MG63 (cell line): ENCODE data around the gene SMTNL2. TPM values are rescaled to one million over a fixed set of nuclear protein-coding genes. Genes with fewer than 3 reads are reported as not detected.

ENCODE experiments used
- DNase-seq: peaks from one replicate; pipeline ENCODE4 v3.0.0-alpha.2; 2020
- H3K27me3 ChIP-seq: fragments of 250-450 bp; sonication (Bioruptor Pico); 2 replicates; pipeline ENCODE4 v1.5.1; 2020; ENCODE audit warnings: mild to moderate bottlenecking, moderate library complexity
- H3K36me3 ChIP-seq: fragments of 250-450 bp; sonication (Bioruptor Pico); 2 replicates; pipeline ENCODE4 v1.5.1; 2020; ENCODE audit warnings: mild to moderate bottlenecking, moderate library complexity
- H3K4me3 ChIP-seq: fragments of 250-450 bp; sonication (Bioruptor Pico); 2 replicates; pipeline ENCODE4 v1.5.1; 2020; ENCODE audit warnings: mild to moderate bottlenecking, moderate library complexity
- H3K9me3 ChIP-seq: fragments of 250-450 bp; sonication (Bioruptor Pico); 2 replicates; pipeline ENCODE4 v1.5.1; 2020; ENCODE audit warnings: mild to moderate bottlenecking, moderate library complexity
- total RNA-seq: library from RNA; depleted of rRNA; stranded (reverse); fragments of >200 nt; shearing (Covaris generic); gene quantifications from 2 replicates; pipeline ENCODE4 v1.2.3, GENCODE V29; 2014; ENCODE audit warnings: low replicate concordance

The SMTNL2 gene
- total RNA-seq, 1 experiment from 2014 or later: not detected

GRCh38 chr17:4542726-4543191 is 41.6 kb upstream of the SMTNL2 start:
- Histone ChIP-seq H3K36me3 (peaks cover 4% of the 10 kb centered on the region; the same call in 1 of the 2 replicates), H3K27me3 (no peaks in the 10 kb centered on the region), H3K4me3 (no peak overlapping the region), H3K9me3 (no peaks in the 10 kb centered on the region)
- no peak for DNase-seq

GRCh38 chr17:4543557-4544026 is 40.7 kb upstream of the SMTNL2 start:
- no peaks in the 10 kb centered on the region for H3K27me3 ChIP-seq
- H3K9me3 ChIP-seq: no peaks in the 10 kb centered on the region
- H3K36me3 ChIP-seq: peaks cover 6% of the 10 kb centered on the region; the same call in 1 of the 2 replicates
- H3K4me3 ChIP-seq: no peak overlapping the region
- DNase-seq: no peak

GRCh38 chr17:4544135-4544950 is 40.0 kb upstream of the SMTNL2 start:
- H3K27me3 ChIP-seq: no peaks in the 10 kb centered on the region
- no peaks in the 10 kb centered on the region for H3K9me3 ChIP-seq
- H3K36me3 ChIP-seq: peaks cover 11% of the 10 kb centered on the region; the same call in 1 of the 2 replicates
- no peak for DNase-seq
- no peak overlapping the region for H3K4me3 ChIP-seq

DNA sequence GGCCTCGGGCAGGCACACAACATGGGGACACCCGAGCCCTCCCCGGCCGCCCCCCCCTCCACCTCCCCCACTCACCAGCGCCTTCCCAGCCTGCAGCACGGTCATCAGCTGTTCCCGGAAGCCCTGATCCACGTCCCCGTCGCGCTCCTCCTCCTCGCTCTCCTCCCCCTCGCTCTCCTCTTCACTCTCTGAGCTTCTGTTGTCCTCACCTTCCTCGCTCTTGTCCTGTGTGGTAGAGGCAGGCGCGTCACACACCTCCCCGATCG is 39.4 kb upstream of the SMTNL2 start:
- Histone ChIP-seq H3K27me3 (no peaks in the 10 kb centered on the region), H3K9me3 (no peaks in the 10 kb centered on the region), H3K36me3 (peaks cover 14% of the 10 kb centered on the region), H3K4me3 (no peak overlapping the region)
- no peak for DNase-seq

DNA sequence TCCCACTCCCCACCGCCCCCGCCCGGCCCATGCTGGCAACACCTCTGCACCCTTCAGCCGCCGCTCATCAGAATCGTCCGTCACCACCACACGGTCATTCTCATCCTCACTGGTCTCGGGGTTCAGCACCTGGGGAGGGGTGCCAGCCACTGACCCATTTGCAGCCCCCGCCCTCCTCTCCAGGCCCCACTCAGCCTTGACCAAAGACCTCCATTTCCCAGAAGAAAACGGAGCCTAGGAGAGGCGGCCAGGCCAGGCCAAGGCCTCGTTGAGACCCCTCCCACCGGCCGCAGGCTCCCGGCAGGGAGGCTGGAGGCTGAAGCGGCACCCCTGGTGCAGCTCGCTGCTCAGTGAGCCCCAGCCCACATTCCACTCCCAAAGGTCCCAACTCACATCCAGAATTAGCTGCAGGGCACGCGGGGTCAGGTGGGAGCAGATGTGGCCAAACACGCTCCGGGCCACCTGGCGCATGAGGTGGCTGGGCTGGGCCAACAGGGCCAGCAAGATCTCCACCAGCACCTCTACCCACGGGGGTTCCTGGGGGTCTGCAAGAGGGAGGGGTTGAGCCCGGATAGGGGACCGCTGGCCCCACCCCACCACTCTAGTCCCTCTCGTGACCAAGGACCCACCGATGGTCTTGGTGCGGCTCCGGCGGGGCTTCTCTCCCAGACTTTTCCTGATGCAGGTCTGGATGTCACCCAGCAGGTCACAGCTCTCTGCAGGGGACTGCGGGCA is 38.9 kb upstream of the SMTNL2 start:
- no peak for DNase-seq
- Histone ChIP-seq H3K9me3 (no peaks in the 10 kb centered on the region), H3K4me3 (no peak overlapping the region), H3K27me3 (no peaks in the 10 kb centered on the region), H3K36me3 (peaks cover 19% of the 10 kb centered on the region)

- H3K27me3 ChIP-seq: no peaks in the 10 kb centered on the region
- H3K9me3 ChIP-seq: no peaks in the 10 kb centered on the region
- no peak overlapping the region for H3K4me3 ChIP-seq
- H3K36me3 ChIP-seq: peaks cover 34% of the 10 kb centered on the region
- no peak for DNase-seq
Measured at GRCh38 chr17:4547118-4547906, 37.0 kb upstream of the SMTNL2 start.

DNA sequence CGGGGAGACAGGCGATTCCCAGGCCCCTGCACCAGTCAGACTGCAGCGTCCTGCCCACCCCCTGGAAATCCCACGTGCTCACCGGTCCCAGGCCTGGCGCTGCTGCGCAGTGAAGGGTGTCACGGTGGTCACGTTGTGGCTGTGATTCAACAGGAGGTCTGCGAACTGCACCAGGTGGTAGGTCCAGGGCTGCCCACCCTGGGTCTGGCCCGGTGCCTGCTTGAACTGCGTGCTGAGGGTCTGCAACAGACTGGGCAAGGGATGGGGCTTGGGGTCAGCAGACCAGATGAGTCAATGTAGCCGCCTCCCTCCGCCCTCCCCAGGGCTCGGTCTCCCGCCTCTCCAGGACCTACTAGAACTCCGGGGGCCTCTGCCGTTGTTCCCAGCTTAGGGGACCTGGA is 36.3 kb upstream of the SMTNL2 start:
- no peaks in the 10 kb centered on the region for H3K27me3 ChIP-seq
- no peak for DNase-seq
- H3K4me3 ChIP-seq: no peak overlapping the region
- peaks cover 35% of the 10 kb centered on the region for H3K36me3 ChIP-seq
- H3K9me3 ChIP-seq: no peaks in the 10 kb centered on the region

- no peaks in the 10 kb centered on the region for H3K9me3 ChIP-seq
- H3K4me3 ChIP-seq: no peak overlapping the region
- peaks cover 38% of the 10 kb centered on the region for H3K36me3 ChIP-seq
- no peak for DNase-seq
- H3K27me3 ChIP-seq: no peaks in the 10 kb centered on the region
Measured at GRCh38 chr17:4548721-4549531, 35.4 kb upstream of the SMTNL2 start.

- Histone ChIP-seq H3K36me3 (peaks cover 40% of the 10 kb centered on the region), H3K4me3 (no peak overlapping the region), H3K9me3 (no peaks in the 10 kb centered on the region), H3K27me3 (no peaks in the 10 kb centered on the region)
- no peak for DNase-seq
Measured at GRCh38 chr17:4549781-4550533, 34.4 kb upstream of the SMTNL2 start.

DNA sequence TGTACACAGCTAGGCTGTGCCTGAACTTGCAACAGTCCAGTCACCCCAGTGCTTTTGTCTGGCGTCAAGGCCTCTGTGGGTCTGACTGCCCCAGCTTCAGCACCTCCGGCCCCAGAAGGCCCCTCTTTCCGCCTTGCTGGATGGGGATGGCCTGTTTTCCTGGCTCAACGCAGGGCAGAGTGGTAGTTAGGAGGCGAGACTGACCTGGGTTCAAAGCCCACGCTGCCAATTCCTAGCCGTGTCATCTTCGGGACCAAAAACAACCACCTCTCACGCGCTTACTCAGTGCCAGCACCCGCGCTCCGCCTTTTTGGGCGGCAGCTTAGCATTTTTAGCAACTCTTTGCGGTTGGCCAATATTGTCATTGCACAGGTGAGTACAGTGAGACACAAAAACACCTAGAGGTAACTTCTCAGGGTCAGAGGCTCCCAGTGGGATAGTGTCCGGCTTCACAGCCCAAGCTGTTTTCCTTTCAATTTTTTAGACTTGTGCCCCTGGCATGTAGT is 33.7 kb upstream of the SMTNL2 start:
- DNase-seq: no peak
- Histone ChIP-seq H3K27me3 (no peaks in the 10 kb centered on the region), H3K9me3 (no peaks in the 10 kb centered on the region), H3K36me3 (peaks cover 40% of the 10 kb centered on the region), H3K4me3 (no peak overlapping the region)

DNA sequence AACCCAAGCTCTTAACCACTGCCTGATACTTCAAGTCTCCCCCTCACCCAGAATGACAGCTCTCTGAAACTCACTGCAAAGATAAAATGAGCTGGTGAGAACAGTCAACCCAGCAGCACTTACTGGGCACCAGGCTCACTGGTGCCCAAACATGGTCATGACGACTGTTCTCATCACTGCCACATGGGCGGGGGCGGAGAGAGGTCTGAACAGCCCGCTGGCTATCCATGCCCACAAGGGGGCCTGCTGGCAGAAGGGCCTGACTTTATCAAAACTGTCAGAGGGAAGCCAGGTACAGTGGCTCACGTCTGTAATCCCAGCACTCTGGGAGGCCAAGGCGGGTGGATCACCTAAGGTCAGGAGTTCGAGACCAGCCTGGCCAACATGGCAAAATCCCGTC is 33.2 kb upstream of the SMTNL2 start:
- Histone ChIP-seq H3K4me3 (no peak overlapping the region), H3K36me3 (peaks cover 40% of the 10 kb centered on the region), H3K9me3 (no peaks in the 10 kb centered on the region), H3K27me3 (no peaks in the 10 kb centered on the region)
- DNase-seq: peak; percentile 32

GRCh38 chr17:4551796-4552525 is 32.4 kb upstream of the SMTNL2 start:
- H3K4me3 ChIP-seq: no peak overlapping the region
- no peaks in the 10 kb centered on the region for H3K27me3 ChIP-seq
- peaks cover 40% of the 10 kb centered on the region for H3K36me3 ChIP-seq
- no peaks in the 10 kb centered on the region for H3K9me3 ChIP-seq
- no peak for DNase-seq

DNA sequence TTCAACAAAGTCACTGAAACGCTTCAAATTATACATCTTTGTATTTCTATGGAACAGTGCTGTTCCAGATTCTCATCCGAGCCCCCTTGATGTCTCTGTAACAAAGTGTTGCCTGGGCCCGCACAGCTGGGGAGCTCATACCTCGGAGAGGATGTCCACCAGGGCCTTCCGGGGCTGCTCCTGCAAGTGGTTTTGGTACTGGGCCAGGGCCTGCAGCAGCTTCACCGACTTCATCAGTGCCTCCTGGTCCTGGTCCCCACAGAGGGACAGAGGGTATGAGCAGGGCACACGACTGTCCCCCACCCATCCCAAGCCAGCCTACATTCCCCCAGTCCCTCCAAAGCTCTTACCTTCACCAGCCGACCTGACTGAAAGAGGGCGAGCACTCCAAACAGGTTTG is 30.7 kb upstream of the SMTNL2 start:
- Histone ChIP-seq H3K4me3 (peak overlapping the region; percentile 86), H3K9me3 (no peaks in the 10 kb centered on the region), H3K27me3 (no peaks in the 10 kb centered on the region), H3K36me3 (peaks cover 38% of the 10 kb centered on the region)
- no peak for DNase-seq

DNA sequence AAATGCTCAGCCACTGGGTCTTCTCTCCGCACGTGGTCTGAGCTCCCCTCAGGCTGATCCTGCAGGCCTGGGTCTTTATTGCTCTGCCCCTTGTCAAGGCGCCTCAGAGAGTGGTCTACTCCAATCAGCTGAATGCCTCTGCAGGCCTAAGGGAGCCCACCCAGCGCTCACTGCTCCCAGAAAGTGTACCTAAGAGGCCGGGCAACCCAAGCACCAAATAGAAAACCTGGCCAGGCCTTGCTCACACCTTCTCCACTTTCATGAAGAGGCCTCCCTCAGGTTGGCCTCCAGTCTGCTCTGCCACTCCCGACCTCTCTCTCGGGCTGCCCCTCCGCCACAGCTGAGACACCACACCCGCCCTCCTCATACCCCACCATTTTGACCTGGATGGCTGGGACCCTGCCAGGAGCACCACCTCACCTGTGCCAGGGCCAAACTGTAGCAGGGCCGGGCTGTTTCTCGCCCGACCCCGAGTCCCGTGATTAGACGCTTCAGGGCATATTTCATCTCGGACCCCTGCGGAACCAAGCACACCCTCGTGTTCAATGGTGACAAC is 29.8 kb upstream of the SMTNL2 start:
- H3K9me3 ChIP-seq: no peaks in the 10 kb centered on the region
- peak overlapping the region; percentile 86 for H3K4me3 ChIP-seq
- peaks cover 31% of the 10 kb centered on the region for H3K36me3 ChIP-seq
- no peak for DNase-seq
- H3K27me3 ChIP-seq: no peaks in the 10 kb centered on the region
